Hematopoietic multipotent progenitor cell treated with erythropoietin and hydrocortisone succinate and interleukin-3 and kit ligand, for 15 days (in vitro differentiated cells): Measurements from ENCODE around the gene ETV1.

ENCODE experiments used
- DNase-seq: peaks from one replicate; pipeline ENCODE4 v3.0.0-alpha.2; 2015; ENCODE audit warnings: low spot score

The ETV1 gene

DNA sequence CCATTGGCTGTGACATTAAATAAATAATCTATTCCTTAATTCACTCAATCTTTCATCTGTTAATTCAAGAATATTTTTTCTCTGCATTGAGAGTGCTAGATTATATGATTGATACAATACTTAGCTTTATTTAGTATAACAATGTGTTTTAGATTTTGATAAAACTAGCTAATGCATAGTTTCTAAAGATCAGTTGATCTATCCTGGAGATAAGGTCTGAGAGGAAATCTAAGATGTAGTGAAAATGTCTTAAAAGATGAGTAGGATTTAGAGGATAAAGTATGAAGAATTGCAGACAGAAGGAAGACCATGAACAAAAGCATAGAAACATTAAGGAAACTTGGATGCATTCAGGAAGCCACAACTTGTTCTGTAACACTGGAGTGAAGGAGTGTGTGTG, 110.3 kb downstream of the ETV1 start:
- DNase-seq, result no peak

DNA sequence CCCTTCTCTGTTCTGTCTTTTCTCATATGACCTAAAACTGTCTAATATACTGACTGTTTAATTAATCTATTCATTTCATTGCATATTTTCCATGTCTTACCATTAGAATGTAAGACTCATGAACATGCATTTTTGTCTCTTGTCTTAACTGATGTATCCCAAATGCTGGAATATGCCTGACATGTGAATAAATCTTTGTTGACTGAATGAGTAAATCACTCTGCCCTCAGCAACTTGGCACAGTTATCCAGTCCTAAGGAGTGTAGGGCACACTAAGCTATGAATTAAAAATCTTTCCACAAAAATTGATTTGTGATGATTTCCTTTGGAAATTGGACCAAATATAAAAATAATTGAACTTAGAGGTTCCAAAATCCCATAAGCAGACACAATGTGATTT, 111.3 kb downstream of the ETV1 start:
- no peak for DNase-seq

DNA sequence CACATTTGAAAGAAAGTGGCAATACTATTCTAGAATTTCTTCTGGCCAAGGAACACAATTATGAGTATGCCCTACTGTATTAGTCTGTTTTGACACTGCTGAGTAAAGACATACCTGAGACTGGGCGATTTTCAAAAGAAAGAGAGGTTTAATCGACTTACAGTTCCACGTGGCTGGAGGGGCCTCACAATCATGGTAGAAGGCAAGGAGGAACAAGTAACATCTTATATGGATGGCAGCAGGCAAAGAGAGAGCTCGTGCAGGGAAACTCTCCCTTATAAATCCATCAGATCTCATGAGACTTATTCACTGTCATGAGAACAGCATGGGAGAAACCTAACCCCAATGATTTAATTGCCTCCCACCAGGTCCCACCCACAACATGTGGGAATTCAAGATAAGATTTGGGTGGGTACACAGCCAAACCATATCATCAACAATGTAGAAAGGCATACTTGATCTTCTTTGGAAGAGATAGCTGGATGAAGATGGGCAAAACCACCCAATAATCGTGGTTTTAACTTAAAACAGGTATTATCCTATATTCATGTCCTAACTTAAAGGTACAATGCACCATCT, 113.9 kb downstream of the ETV1 start:
- DNase-seq, result no peak

DNA sequence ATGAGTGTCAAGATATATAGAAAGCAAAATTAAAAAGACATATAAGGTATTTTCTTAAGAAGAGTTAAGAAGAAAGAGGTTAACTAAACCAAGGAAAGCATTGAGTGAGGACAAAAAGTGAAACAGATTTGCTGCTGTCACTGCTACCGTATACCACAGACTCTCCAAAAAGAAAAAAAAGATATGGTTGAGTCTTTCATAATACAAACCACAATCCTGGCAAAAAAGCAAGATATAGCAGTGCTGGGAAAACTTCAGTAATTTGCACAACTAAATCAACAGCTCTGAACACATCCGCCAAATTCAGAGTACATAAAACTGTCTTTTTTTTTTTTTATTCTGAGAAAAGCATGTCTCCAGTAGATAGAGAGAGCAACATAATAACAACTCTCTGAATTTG, 114.7 kb downstream of the ETV1 start:
- no peak for DNase-seq

DNA sequence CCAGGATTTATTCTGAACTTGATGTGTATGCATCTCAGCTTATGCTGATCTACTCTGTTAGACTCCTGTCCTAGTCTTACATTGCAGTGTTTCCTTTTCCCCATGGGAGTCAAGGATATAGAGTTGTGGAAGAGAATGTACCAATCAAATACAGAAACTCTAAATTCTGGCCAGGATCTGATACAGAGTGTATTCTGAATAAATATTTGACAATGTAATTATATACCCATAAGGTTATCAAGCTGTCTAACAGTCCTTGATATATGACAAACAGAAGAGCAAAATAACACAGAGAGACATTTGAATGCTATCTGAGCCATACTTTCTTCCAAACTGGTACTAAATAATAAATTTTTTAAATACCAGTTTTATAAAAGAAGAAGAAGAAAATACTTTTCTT, 116.8 kb downstream of the ETV1 start:
- no peak for DNase-seq

DNA sequence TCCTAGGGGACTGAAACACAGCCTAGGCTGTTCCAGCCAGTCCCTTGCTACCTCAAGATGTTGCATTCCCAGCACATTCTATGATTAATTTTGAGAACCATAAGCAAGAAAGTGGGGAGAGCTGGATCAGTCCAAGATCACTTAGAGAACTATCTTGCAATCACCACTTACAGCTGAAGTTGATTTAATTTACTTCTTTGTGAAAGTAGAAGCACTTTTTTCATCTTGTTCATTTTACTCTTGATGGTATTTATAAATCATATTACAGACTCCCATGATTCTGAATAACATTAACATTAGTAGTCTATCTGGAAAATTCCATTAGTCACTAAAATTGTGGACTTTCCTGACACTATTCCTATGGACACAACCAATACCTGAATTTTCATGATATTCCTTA, 118.5 kb downstream of the ETV1 start:
- DNase-seq, result no peak

DNA sequence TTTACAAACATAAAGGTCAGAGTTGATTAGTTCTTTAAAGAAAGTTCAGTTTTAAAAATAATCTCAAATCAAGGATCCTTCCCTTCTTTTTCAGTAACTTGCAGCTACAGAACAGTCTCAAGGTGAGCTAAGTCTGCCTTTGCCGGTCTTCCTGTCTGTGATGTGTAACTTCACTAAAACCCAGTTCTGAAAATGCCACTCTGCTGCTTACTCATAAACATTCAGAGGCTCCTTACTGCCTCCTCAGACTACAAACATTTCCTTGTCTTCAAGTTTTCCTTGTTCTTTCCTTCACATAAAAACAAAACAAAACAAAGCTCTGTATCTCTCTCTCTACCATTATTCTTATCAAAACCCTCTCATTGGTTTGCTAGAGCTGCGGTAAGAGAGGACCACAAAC, 128.7 kb downstream of the ETV1 start:
- no peak for DNase-seq

DNA sequence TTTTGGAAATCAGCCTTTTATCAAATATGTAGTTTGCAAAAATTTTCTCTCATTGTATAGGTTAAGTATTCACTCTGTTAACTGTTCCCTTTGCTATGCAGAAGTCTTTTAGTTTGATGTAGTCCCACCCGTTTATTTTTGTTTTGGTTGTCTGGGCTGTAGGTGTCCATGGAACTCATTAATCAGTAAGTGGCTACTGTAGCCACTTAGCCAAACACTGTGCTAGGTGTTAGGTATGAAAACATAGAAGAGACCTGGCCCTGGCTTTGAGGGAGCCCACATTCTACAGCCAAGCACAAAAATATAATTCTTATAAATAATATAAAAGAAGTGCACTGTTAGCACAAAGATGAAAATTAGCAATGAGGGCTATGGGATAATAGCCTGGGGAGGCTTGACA, 133.5 kb downstream of the ETV1 start:
- no peak for DNase-seq

DNA sequence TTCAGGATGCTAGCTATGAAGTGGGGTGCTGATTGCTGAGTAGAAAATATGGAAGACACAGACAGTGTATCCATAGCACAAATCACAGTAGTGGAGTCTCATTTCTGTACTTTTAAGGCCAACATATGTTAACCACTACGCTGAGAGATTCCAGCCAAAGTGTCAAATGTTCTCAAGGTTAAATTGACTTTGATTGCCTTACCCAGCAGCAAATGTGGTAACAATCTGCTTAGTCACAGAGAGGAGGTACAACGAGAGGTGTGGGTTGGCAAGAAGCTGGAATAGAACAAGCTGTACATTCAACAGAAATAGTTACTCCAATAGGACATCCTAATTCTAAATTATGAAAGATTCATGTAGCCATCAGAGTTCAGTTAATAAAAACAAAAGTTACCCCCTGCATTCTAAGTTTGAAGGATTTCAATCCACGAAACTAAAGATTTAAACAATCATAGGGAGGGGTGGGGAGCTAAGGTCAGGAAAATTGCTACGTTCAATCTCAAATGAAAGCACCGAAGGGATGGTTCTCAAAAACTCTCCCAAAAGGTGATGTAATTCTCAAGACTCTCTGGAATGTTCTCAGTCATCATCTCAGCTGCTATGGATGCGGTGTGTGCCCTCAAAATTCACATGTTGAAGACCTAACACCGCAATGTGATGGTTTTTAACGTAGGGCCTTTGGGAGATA, 137.0 kb downstream of the ETV1 start:
- no peak for DNase-seq

DNA sequence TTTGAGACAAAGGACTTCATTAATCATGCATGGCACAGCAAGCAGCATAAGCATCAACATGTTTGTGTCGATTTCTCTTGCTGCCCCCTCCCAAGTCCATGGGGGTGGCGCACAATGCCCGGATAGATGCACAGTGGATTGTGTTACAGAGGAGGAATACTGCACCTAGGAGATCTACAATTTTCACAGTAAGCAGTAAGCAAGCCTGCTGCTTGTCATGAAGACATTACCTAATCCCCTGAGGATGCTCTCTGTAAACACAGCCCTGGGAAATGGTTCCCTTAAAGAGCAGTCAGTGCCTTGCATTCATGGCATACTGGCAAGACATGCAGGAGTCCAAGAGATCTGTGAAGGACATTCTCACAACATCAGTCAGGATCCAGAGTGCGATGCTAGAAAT, 137.7 kb downstream of the ETV1 start:
- no peak for DNase-seq

DNA sequence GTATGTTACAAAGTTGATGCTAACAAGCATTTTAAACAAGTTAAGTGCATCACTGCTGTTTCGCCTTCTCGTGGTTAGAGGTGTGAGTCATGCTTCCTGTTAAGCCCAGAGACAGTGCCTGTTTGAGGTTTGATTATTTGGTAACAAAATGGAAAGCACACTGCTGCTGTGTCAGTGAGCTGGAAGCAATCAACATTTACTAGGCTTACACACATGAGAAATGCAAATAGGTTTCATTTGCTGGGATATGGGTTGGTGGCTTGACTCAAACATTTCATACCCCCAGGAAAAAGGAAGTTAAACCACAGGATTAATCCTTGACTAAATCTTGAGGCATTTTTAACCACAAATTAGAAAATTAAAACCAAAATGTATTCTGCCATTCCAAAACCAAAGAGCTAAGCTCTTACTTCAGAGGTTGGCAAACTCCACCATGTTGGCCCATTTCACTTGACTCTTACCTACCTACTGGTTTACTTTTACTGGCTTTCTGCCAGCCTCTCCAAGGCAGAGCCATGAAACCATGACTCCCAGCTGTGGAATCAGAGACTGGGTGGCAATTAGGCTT, 139.2 kb downstream of the ETV1 start:
- no peak for DNase-seq

DNA sequence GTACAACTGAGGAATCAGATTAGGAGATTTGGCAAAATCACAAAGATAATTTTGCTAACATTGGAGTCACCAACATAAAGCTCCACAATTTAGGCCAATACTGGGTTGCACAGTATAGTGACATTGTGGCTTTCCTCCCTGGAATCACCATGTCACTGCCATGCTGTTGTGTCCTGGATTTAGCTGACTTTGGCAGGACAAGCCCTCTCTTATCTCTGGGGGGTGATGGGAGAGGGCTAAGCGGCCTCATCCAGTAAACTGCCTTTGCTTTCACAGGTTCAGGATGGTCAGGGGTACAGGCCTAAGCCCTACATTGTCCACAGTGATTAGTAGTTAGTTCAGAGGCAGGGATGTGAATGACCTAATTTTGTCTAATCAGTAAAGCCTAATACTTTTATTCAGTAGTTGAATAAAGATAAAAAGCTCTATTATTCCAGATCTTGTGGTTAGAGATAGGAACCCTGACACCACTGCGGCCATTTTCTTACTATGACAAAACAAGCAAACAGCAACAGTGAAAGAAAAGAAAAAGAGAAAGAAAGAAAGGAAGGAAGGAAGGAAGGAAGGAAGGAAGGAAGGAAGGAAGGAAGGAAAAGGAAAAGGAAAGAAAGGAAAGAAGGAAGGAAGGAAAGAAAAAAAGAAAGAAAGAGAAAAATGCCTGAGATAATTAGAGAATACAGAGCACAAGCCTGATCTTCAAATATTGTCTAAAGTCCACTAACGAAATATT, 140.1 kb downstream of the ETV1 start:
- no peak for DNase-seq

DNA sequence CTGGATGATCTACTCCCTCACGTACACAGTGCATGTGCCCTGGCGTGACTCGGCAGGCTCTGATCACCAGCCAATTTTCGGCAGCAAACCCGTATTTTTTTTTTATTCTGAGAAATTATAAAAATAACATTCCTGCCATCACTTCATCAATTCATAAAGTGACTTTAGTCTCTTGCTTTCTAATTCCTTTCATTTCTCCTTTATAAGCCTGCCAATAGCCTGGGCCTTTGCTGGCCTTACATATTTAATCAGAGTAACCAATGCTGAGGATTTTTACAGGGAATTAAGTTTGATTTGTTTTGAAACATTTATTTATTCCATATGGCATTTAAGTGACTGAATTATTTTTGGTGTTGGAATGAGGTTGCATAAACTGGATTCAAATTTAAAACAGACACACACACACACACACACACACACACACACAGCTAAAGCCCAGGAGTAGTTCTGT, 140.8 kb downstream of the ETV1 start:
- DNase-seq, result no peak

DNA sequence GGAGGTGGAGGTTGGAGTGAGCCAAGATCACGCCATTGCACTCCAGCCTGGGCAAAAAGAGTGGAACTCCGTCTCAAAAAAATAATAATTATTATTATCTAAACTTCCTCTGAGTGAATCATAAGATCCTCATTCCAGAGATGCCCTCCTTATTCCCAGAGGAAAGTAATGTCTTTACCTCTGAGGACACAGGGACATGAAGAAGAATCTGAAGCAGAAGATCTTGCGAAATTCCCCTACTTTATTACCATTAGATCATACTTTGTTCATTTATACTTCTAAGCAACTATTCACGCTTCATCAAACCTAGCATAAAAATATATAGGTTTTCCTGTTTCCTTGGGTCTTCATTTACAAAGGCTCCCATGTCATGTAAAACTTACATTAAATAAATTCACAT, 143.1 kb downstream of the ETV1 start:
- DNase-seq, result no peak

DNA sequence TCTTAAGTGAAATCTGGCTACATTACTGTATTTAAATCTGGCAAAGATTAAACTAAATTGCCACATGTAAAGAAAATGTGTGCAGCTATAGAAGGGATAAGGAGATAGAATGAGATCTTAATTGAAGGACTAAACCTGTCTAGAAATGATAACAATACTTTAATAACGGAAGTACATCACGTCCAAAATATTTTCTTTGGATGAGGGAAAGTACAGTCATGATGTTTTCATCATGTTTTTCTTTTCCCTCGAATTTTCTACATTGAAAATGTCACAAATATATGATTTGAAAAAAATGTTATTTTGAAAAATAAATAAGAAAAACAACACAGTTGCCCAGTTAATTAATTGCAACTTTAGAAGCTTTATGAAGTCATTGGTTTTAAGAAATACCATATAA, 143.9 kb downstream of the ETV1 start:
- DNase-seq, result no peak

DNA sequence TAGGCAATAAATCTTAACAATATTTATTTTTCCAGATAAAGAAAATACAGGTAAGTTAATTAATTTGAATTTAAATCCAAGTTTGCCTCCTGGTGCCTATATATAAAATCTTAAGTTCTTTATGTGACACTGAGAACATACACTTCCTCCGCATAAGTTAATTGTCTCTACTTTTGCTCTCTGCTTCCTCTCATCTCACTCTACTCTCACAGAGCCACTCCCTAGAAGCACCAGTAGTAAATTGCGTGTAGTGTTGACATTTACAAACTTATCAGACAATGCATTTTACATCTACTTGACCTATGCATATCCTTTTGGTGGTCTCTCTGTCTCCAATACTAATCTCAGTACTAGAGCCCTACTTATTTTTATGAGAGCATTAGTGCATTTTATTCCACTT, 144.5 kb downstream of the ETV1 start:
- no peak for DNase-seq

DNA sequence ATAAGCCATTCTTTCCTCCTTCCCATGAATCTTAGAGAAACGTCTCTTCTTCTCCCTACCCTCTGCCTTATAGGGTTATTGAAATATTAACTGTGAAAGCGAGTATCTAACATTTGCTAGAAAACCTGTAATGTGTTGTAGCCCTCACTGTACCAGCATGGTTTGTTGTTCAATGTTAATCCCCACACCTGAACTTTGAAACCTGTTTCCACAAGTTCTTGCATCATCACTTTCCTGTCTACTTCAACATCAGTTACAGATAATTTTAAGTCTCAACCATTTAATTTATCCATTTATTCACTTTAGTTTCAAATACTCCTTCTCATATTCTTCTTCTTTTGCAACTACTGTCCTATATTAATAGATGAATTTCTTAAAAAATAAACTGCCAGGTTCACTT, 148.2 kb downstream of the ETV1 start:
- no peak for DNase-seq
